DND-41 (cell line): ENCODE results near the gene NT5C1B.

Source experiments
- ATAC-seq: fragments of 200-7000 bp; cut with Tn5 transposase; 3 replicates; pipeline ENCODE4 v1.9.1; 2021; ENCODE audit warnings: low read depth; ENCODE audit not compliant: insufficient read depth
- DNase-seq: peaks from one replicate; pipeline ENCODE4 v3.0.0-alpha.2; 2020
- H2AFZ ChIP-seq: 2 replicates; pipeline ENCODE4 v1.6.0; 2012; ENCODE audit warnings: low read depth, low read length
- H3K27ac ChIP-seq: 2 replicates; pipeline ENCODE4 v1.5.1; 2012; ENCODE audit warnings: low read length, inconsistent platforms
- H3K27me3 ChIP-seq: fragments of 200-600 bp; sonication (generic); 2 replicates; pipeline ENCODE4 v1.6.0; 2012; ENCODE audit warnings: low read length, mild to moderate bottlenecking, inconsistent platforms; ENCODE audit not compliant: insufficient read depth, poor library complexity
- H3K36me3 ChIP-seq: 2 replicates; pipeline ENCODE4 v1.5.1; 2012; ENCODE audit warnings: low read length, inconsistent platforms; ENCODE audit not compliant: insufficient read depth
- H3K4me1 ChIP-seq: 2 replicates; pipeline ENCODE4 v1.5.1; 2012; ENCODE audit warnings: mild to moderate bottlenecking, low read length; ENCODE audit not compliant: insufficient read depth
- H3K4me2 ChIP-seq: 2 replicates; pipeline ENCODE4 v1.6.0; 2012; ENCODE audit warnings: mild to moderate bottlenecking, moderate library complexity, low read length, inconsistent platforms; ENCODE audit not compliant: insufficient read depth
- H3K4me3 ChIP-seq, 2 experiments: fragments of 200-600 bp in 1 of 2; shearing (Covaris generic) in 1 of 2; 2 replicates each; pipeline ENCODE4 v1.5.1; 2012 to 2016; ENCODE audit warnings: inconsistent platforms in 2 of 2, low read length in 2 of 2, mild to moderate bottlenecking in 2 of 2, low read depth in 1 of 2, moderate library complexity in 1 of 2
- H3K79me2 ChIP-seq: 2 replicates; pipeline ENCODE4 v1.6.0; 2012; ENCODE audit warnings: low read length, inconsistent platforms; ENCODE audit not compliant: insufficient read depth
- H3K9ac ChIP-seq: 2 replicates; pipeline ENCODE4 v1.6.0; 2012; ENCODE audit warnings: low read depth, mild to moderate bottlenecking, inconsistent platforms, low read length, moderate library complexity
- H3K9me3 ChIP-seq: 2 replicates; pipeline ENCODE4 v1.5.1; 2012; ENCODE audit warnings: low read length, moderate library complexity, mild to moderate bottlenecking, inconsistent platforms; ENCODE audit not compliant: insufficient read depth, severe bottlenecking
- H4K20me1 ChIP-seq: 2 replicates; pipeline ENCODE4 v1.6.0; 2012; ENCODE audit warnings: low read length; ENCODE audit not compliant: insufficient read depth
- CTCF ChIP-seq: IDR thresholded peaks from 2 replicates; pipeline ENCODE4 v1.5.1; 2012; ENCODE audit warnings: borderline replicate concordance, low read length, moderate library complexity, mild to moderate bottlenecking; ENCODE audit not compliant: poor library complexity, severe bottlenecking; ENCODE audit errors: extremely low read depth
- EZH2 ChIP-seq: IDR thresholded peaks from 3 replicates; pipeline ENCODE4 v1.6.1; 2012; ENCODE audit warnings: borderline replicate concordance, low read depth, mild to moderate bottlenecking, moderate library complexity, low read length, inconsistent platforms; ENCODE audit not compliant: severe bottlenecking

The NT5C1B gene

GRCh38 chr2:18625563-18625962 is 36.2 kb upstream of the NT5C1B start:
- H3K36me3 ChIP-seq, result no peaks in the 10 kb centered on the region
- H4K20me1 ChIP-seq, result no peaks in the 10 kb centered on the region
- no peaks in the 10 kb centered on the region for H3K4me1 ChIP-seq
- DNase-seq, result no peak
- H3K4me3 ChIP-seq, result no peak overlapping the region
- no peak overlapping the region for H3K4me2 ChIP-seq
- no peaks in the 10 kb centered on the region for H3K79me2 ChIP-seq
- no peak overlapping the region for H2AFZ ChIP-seq
- TF ChIP-seq CTCF, result no peak
- TF ChIP-seq EZH2, result no peak
- H3K9me3 ChIP-seq, result no peaks in the 10 kb centered on the region
- no peak overlapping the region for H3K9ac ChIP-seq
- H3K27ac ChIP-seq, result no peak overlapping the region
- no peaks in the 10 kb centered on the region for H3K27me3 ChIP-seq
- ATAC-seq, result no peak

DNA sequence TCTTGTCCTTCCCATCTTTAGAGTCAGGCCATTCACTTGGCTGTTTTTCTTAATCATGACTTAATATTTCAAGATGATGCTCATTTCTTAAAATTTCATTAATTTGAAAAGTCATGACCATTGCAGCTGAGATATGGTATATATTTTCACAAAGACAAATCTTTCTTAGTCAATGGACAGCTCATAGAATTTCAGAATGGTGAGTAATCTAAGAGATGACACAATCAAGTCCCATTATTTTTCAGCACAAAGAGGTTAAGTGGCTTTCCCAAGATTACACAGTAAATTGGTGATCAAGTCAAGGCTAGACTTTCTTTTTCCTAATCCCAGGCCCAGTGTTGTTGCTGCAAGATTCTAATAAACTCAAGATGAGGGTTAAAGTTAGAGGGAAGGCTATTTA is 34.4 kb upstream of the NT5C1B start:
- no peak overlapping the region for H3K4me3 ChIP-seq
- no peaks in the 10 kb centered on the region for H3K9me3 ChIP-seq
- H3K79me2 ChIP-seq, result no peaks in the 10 kb centered on the region
- no peak for TF ChIP-seq EZH2
- TF ChIP-seq CTCF, result no peak
- no peaks in the 10 kb centered on the region for H3K36me3 ChIP-seq
- DNase-seq, result no peak
- H3K4me1 ChIP-seq, result no peaks in the 10 kb centered on the region
- H3K9ac ChIP-seq, result no peak overlapping the region
- no peak overlapping the region for H3K4me2 ChIP-seq
- H3K27ac ChIP-seq, result no peak overlapping the region
- H4K20me1 ChIP-seq, result no peaks in the 10 kb centered on the region
- no peaks in the 10 kb centered on the region for H3K27me3 ChIP-seq
- no peak for ATAC-seq
- H2AFZ ChIP-seq, result no peak overlapping the region

DNA sequence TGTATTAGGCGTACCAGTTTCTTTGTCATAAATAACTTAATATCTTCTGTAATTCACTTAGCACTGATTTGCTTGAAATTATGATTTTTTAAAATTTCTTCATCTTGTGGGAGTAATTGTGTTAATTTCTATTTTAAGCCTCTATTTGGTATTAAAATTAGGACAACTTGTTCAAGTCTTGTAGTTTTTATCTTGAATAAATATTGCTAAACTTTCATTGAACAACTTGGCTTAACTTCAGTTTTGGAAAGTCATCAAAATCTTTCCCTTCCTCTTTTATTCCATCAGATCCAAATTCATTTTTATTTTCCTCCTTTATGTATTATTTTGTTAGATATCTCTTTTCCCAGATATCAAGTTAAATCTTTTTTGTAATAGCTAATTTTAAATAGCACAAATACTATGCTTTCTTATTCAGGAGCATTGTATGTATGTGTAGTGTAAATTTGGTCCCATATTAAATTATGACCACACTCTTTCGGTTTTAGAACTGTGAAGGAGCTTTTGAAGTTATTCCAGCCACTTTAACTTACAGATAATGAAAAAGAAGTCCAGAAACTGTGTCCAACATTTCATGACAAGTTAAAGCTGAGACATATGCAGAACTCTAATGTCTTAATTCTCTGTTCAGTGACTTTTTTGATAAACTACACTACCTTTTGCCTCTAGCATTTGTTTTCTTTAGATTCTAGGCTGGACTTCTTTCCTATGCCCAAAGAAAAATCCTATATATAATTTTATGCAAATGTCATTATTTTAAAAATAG is 31.7 kb upstream of the NT5C1B start:
- Histone ChIP-seq H2AFZ (no peak overlapping the region), H3K36me3 (no peaks in the 10 kb centered on the region), H3K79me2 (no peaks in the 10 kb centered on the region), H3K4me1 (no peaks in the 10 kb centered on the region), H3K4me3 (no peak overlapping the region), H3K9ac (no peak overlapping the region), H3K9me3 (no peaks in the 10 kb centered on the region), H3K27ac (no peak overlapping the region), H4K20me1 (no peaks in the 10 kb centered on the region), H3K27me3 (no peaks in the 10 kb centered on the region), H3K4me2 (no peak overlapping the region)
- ATAC-seq (no peak), DNase-seq (no peak)
- no peak for TF ChIP-seq CTCF
- no peak for TF ChIP-seq EZH2
